ENCODE measurements around the gene PSMG4. TPM values are rescaled to one million over a fixed set of nuclear protein-coding genes. Genes with fewer than 3 reads are reported as not detected.

The PSMG4 gene
- total and polyA plus RNA-seq, 2 of the 8 experiments (the other 6 are each of a cell fraction or from before 2014, with no cell fraction given): 40.6 to 113 TPM

DNA sequence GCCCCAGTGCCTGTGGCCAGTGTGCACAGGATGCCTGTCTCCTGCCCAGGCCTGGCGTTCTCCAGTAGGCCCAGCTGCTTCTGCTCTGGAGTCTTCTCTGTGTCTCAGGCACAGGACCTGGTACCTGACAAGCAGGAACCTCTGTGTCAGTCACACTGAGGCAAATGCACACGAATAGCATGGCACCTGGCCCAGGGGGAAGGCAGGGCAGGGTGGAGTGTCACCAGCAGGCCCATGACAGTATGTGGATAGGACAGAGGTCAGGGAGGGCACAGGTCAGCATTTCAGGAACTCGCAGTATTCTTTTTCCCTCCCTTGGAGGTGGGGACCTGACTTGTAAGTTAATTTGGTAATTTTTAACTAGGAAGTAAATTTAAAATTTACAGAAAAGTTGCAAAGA is 5.6 kb downstream of the PSMG4 start:
- H2BK15ac ChIP-seq (ENCODE audit: low read length): no peak overlapping the region
- H3K27ac ChIP-seq (ENCODE audit: low read depth, low read length): no peak overlapping the region
- no peak overlapping the region for H3K56ac ChIP-seq (replicated peaks; ENCODE audit: insufficient read length, low read depth, low read length)
- WGBS, 2 experiments (ENCODE audit: extremely low coverage in 1 of 2, insufficient coverage in 1 of 2, insufficient read length in 1 of 2, insufficient replicate concordance in 2 of 2, low coverage in 1 of 2, low lambda C conversion rate in 2 of 2, missing lambda C conversion rate in 1 of 2): 100% methylated on average over 3 of the region's 3 CpGs; no CpG with 5 or more reads in 1 of the 2 experiments
- peaks cover 22% of the 10 kb centered on the region for H3K79me1 ChIP-seq (ENCODE audit: low read depth, low read length)
- no peak overlapping the region for H3K14ac ChIP-seq (ENCODE audit: insufficient read length)
- H3K18ac ChIP-seq (ENCODE audit: extremely low read depth, low read length): no peak overlapping the region
- no peak overlapping the region for H3K4ac ChIP-seq (replicated peaks; ENCODE audit: insufficient read length, low read depth, low read length)
- H3K36me3 ChIP-seq (ENCODE audit: control insufficient read depth in 2 of 4, insufficient read depth in 4 of 4, low read length in 3 of 4): peaks cover 6 to 36% (median 16%) of the 10 kb centered on the region in 4 experiments; a peak in 7 of 8 replicates
- no peak overlapping the region for H2BK12ac ChIP-seq (ENCODE audit: low read depth, low read length)
- H2BK20ac ChIP-seq (ENCODE audit: low read length): no peak overlapping the region
- H2BK5ac ChIP-seq (ENCODE audit: low read depth, low read length): no peak overlapping the region
- no peaks in the 10 kb centered on the region for H3K9me3 ChIP-seq (ENCODE audit: insufficient read depth in 2 of 2, low read depth in 1 of 2, low read length in 1 of 2)
- FAIRE-seq (no peak), DNase-seq (ENCODE audit: low read depth in 1 of 2, low spot score in 2 of 2) (no peak)
- H3K4me2 ChIP-seq (ENCODE audit: insufficient read depth in 1 of 2, low read depth in 2 of 2, low read length in 2 of 2): no peak overlapping the region
- H3K9ac ChIP-seq (replicated peaks in 1 of 4; ENCODE audit: extremely low read depth in 1 of 4, low read depth in 3 of 4, low read length in 3 of 4): no peak overlapping the region
- no peak overlapping the region for H4K91ac ChIP-seq (replicated peaks; ENCODE audit: insufficient read length, low read length)
- H2BK120ac ChIP-seq (replicated peaks; ENCODE audit: low read depth, low read length): no peak overlapping the region
- H3K4me1 ChIP-seq (replicated peaks in 1 of 4; ENCODE audit: control insufficient read depth in 3 of 4, insufficient read depth in 4 of 4, low read length in 3 of 4): peaks cover 3 to 5% (median 5%) of the 10 kb centered on the region in 4 experiments; a peak in 4 of 7 replicates
- ChIA-PET CTCF (ENCODE audit: partially characterized antibody) (interaction anchor here (0.6 to 4.4 kb wide), 5 partner anchors 8 to 265 kb away, joined by 3 to 23 read pairs (median 4); no protein-coding TSS in a partner anchor), POLR2A (ENCODE audit: partially characterized antibody) (interaction anchor here (0.7 to 1.0 kb wide), 3 partner anchors 16 to 291 kb away, joined by 3 read pairs; no protein-coding TSS in a partner anchor)
- H4K5ac ChIP-seq (ENCODE audit: insufficient read length, low read depth, low read length): no peak overlapping the region
- no peak overlapping the region for H3K4me3 ChIP-seq (ENCODE audit: extremely low read depth in 1 of 4, insufficient read depth in 2 of 4, low read depth in 3 of 4, low read length in 4 of 4)
- H3K79me2 ChIP-seq (ENCODE audit: control insufficient read depth in 1 of 2, insufficient read depth in 2 of 2, low read length in 2 of 2): peaks cover 8 to 73% of the 10 kb centered on the region in 2 experiments; a peak in 3 of 4 replicates
- no peak overlapping the region for H2AK5ac ChIP-seq (ENCODE audit: low read depth, low read length)
- H2AFZ ChIP-seq (ENCODE audit: low read length): no peak overlapping the region
- peaks cover 16 to 40% of the 10 kb centered on the region in 2 experiments for H4K20me1 ChIP-seq (replicated peaks in 1 of 2; ENCODE audit: control insufficient read depth in 1 of 2, insufficient read depth in 2 of 2, low read length in 2 of 2)
- H3K27me3 ChIP-seq (replicated peaks in 1 of 4; ENCODE audit: control insufficient read depth in 3 of 4, extremely low read depth in 1 of 4, insufficient read depth in 3 of 4, low read length in 3 of 4): no peaks in the 10 kb centered on the region
- peaks cover 5% of the 10 kb centered on the region; the same call in 1 of the 2 replicates for H3K23me2 ChIP-seq (ENCODE audit: low read depth, low read length)
- H3K23ac ChIP-seq (ENCODE audit: insufficient read length): no peak overlapping the region
- 0 out of 2 replicates have a peak overlapping the region, but pooled peaks have one; percentile 42 for H4K8ac ChIP-seq (ENCODE audit: extremely low read depth, insufficient read depth, low read length)
- TF ChIP-seq GABPA (IDR thresholded peaks at IDR 0.05; ENCODE audit: borderline replicate concordance, insufficient read depth, low read length): no peak
- no peak for TF ChIP-seq NRF1 (IDR thresholded peaks at IDR 0.05; ENCODE audit: low read depth, low read length)
- TF ChIP-seq, protein P1, sequence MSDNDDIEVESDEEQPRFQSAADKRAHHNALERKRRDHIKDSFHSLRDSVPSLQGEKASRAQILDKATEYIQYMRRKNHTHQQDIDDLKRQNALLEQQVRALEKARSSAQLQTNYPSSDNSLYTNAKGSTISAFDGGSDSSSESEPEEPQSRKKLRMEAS (IDR thresholded peaks at IDR 0.05): no peak
- no peak for TF ChIP-seq RFX5 (IDR thresholded peaks at IDR 0.05; ENCODE audit: borderline replicate concordance, low read depth, low read length)
- no peak for TF ChIP-seq POLR2A (IDR thresholded peaks at IDR 0.05; ENCODE audit: control extremely low read depth in 1 of 2, low read depth in 2 of 2, low read length in 2 of 2)
- TF ChIP-seq SAP30 (IDR thresholded peaks at IDR 0.05; ENCODE audit: insufficient read depth, insufficient replicate concordance, low read length): no peak
- TF ChIP-seq KDM5A (IDR thresholded peaks at IDR 0.05; ENCODE audit: low read length): no peak
- TF ChIP-seq, protein P2, sequence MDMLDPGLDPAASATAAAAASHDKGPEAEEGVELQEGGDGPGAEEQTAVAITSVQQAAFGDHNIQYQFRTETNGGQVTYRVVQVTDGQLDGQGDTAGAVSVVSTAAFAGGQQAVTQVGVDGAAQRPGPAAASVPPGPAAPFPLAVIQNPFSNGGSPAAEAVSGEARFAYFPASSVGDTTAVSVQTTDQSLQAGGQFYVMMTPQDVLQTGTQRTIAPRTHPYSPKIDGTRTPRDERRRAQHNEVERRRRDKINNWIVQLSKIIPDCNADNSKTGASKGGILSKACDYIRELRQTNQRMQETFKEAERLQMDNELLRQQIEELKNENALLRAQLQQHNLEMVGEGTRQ (IDR thresholded peaks at IDR 0.05; ENCODE audit: low read length): no peak
- no peak for TF ChIP-seq CBX8 (IDR thresholded peaks at IDR 0.05; ENCODE audit: borderline replicate concordance, low read depth, low read length)
- no peak for TF ChIP-seq SRF (IDR thresholded peaks at IDR 0.05; ENCODE audit: low read depth, low read length)
- TF ChIP-seq SP4 (IDR thresholded peaks at IDR 0.05; ENCODE audit: low read length): no peak
- no peak for TF ChIP-seq CREB1 (IDR thresholded peaks at IDR 0.05)
- TF ChIP-seq TBP (IDR thresholded peaks at IDR 0.05; ENCODE audit: low read depth, low read length): no peak

All from H1 (cell line).